ENCODE data around the gene BSG.

BSG gene

DNA sequence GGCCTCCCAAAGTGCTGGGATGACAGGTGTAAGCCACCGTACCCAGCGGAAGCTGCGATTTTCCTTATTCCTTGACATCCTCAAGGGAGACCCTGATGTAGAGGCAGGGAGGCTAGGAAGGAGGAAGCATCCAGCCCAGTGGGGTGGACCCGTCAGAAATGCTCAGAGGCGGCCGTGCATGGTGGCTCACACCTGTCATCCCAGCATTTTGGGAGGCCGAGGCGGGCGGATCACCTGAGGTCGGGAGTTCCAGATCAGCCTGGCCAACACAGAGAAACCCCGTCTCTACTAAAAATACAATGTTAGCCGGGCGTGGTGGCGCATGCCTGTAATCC is 17.0 kb upstream of the BSG start:
- no peak for ATAC-seq

DNA sequence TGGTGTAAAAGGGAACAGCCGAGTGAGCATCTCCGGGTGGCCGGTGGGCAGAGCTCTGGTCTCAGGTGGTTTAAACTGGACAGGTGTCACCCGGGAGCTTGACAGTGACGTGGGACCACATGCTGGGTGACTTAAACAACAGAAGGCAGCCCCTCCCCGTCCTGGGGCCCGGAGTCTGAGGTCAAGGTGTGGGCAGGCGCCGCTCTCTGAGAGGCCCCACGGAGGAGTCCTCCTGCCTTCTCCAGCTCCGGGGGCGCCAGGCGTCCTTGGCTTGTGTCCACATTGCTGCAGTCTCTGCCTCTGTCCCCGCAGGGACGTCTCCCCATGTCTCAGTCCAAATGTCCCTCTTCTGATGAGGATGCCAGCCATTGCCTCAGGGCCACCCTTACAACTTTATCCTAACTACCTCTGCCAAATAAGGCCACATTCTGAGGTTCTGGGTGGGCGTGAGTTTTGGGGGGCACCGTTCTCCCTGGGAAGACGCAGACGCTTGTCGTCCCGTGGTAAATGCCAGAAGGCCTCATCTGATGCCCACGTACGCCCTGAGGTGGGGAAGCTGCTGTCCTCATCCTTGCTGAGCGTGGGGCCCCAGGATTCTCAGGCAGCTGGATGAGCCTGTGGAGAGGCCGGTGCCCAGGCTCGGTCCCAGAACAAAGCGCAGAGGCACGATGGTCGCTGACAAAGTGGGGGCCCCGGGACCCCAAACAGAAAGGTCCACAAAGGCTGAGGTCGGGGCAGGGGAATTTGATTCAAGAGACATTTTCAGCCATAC is 15.6 kb upstream of the BSG start:
- peaks cover 2% of the 10 kb centered on the region for H3K4me1 Mint-ChIP-seq
- H3K36me3 Mint-ChIP-seq = peaks cover 5% of the 10 kb centered on the region
- no peaks in the 10 kb centered on the region for H3K9me3 Mint-ChIP-seq
- ATAC-seq = no peak
- no peak for DNase-seq (ENCODE audit: low spot score in 2 of 2)
- H3K27ac Mint-ChIP-seq = no peak overlapping the region
- H3K4me3 Mint-ChIP-seq = no peak overlapping the region

More for the DNA sequence above, 17.0 kb upstream of the BSG start:
- H3K4me1 Mint-ChIP-seq = peaks cover 9% of the 10 kb centered on the region
- H3K36me3 Mint-ChIP-seq = peaks cover 5% of the 10 kb centered on the region
- H3K27ac Mint-ChIP-seq = no peak overlapping the region
- no peak for DNase-seq (ENCODE audit: low spot score in 2 of 2)
- H3K9me3 Mint-ChIP-seq = no peaks in the 10 kb centered on the region
- H3K4me3 Mint-ChIP-seq = no peak overlapping the region

DNA sequence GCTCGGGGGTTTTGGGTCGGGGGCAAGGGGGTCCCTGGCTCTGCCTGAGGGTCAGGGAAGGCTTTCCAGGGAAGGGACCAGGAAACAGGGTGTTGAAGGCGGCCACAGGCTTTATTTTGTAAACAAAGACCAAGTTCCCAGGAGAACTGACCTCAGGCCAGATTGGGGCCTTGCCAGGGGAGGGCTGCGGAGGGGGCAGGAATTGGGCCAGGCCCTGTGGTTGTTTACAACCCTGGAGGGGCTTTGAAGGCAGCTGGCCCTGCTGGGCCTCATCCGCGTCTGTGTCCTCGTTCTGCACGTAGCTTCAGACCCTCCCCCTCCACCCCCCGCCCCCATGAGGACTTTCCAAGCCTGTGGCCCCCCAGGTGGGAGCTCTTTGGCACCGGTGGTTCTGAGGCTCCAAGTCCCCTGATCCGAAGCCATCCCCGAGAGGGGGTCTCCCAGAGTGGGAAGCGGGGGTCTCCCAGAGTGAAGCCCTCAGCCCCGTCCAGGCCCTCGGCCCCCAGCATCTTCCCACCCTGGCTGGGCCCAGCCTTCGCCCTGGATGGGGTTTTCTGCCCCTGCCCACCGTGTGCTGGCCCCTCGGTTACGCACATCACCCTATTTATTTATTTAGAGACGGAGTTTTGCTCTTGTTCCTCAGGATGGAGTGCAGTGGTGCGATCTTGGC is 13.5 kb upstream of the BSG start:
- Mint-ChIP-seq H3K27ac (no peak overlapping the region), H3K9me3 (no peaks in the 10 kb centered on the region), H3K4me1 (no peaks in the 10 kb centered on the region), H3K36me3 (no peaks in the 10 kb centered on the region), H3K4me3 (no peak overlapping the region)
- ATAC-seq = no peak
- DNase-seq (ENCODE audit: low spot score in 2 of 2) = no peak

DNA sequence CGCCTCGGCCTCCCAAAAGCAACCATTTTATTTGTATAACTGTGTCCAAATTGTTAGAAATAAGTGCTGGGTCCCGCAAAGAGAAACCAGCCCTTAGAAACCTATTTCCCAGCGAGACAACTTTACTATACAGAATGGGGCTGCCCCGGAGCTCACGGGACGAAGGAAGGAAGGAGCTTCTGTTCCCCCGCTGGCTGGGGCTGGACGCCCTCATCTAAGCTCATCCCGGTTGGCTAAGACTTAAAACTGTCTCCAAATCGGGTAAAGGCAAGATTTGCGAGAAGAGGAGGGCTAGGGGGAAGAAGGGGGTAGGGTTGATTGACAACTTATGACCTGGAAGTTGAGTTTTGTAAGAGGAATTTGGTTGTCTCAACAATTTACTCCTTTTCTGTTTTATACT is 12.3 kb upstream of the BSG start:
- Mint-ChIP-seq H3K4me1 (no peaks in the 10 kb centered on the region), H3K27ac (no peak overlapping the region), H3K4me3 (no peak overlapping the region), H3K36me3 (no peaks in the 10 kb centered on the region), H3K9me3 (no peaks in the 10 kb centered on the region)
- DNase-seq (ENCODE audit: low spot score in 2 of 2) (no peak), ATAC-seq (no peak)

DNA sequence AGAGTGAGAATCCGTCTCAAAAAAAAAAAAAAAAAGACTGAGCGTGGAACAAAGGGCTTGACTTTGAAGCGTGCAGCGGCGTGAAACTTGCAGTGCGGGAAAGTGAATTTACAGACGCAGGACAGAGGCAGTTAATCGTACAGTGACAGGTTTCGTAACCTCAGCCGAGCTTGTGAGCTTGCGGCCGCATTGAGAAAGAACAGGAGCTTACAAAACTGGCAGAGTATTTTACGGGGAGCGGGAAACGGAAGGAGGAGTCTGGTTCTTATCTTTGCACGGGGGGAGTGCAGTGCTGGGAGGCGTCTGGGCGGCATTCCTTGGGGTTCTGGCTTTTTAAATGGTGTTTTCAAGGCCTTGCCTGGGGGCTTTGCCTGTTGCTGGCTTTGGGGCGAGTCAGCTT is 6.0 kb upstream of the BSG start:
- H3K4me3 Mint-ChIP-seq = no peak overlapping the region
- no peaks in the 10 kb centered on the region for H3K9me3 Mint-ChIP-seq
- ATAC-seq = no peak
- H3K36me3 Mint-ChIP-seq = peaks cover 21% of the 10 kb centered on the region
- no peak for DNase-seq (ENCODE audit: low spot score in 2 of 2)
- peaks cover 7% of the 10 kb centered on the region for H3K4me1 Mint-ChIP-seq
- H3K27ac Mint-ChIP-seq = no peak overlapping the region

DNA sequence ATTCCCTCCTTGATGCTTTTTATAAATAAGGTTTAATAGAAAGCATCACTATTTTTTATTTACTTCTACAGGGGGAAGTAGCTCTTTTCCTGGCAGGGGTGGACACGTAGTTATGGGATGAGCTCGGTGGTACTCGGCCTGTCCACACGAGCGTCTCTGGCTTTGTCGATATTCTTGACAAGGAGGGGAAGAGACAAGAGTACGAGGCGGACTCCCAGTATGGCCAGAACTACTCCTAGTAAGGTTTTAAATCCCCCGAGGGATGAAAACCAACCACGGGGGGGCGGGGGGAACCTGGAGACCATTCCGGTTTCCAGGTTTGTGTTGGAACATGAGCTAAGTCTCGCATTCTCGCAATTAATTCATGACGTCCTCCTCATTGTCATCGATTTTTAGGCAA is 5.6 kb upstream of the BSG start:
- no peak for DNase-seq (ENCODE audit: low spot score in 2 of 2)
- H3K9me3 Mint-ChIP-seq = no peaks in the 10 kb centered on the region
- no peak overlapping the region for H3K4me3 Mint-ChIP-seq
- H3K27ac Mint-ChIP-seq = no peak overlapping the region
- peaks cover 26% of the 10 kb centered on the region for H3K36me3 Mint-ChIP-seq
- no peak for ATAC-seq
- H3K4me1 Mint-ChIP-seq = peaks cover 10% of the 10 kb centered on the region

DNA sequence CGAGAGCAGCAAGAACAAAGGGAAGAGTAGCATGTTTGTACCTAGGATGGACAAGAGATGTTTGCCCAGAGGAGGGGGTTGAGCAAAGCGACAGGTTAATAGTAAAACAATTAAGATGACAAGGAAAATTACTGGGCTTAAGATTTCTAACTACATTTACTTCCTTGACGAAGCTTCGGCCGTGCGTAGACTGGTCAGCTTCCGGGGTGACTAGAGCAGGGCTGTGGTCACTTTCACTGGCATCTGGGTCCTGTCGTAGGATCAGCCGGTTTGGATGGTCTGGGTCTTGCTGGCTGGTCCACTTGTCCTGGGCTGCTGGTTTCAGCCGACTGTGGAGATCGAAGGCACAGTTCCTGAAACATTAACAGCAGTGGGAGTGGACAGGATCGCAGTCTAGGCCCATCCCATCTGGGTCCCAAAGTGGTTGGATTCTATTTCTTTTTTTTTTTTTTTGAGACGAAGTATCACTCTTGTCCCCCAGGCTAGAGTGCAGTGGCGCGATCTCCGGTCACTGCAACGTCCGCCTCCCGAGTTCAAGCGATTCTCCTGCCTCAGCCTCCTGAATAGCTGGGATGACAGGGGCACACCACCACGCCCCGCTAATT is 5.0 kb upstream of the BSG start:
- Mint-ChIP-seq H3K4me3 (no peak overlapping the region), H3K4me1 (peaks cover 15% of the 10 kb centered on the region), H3K27ac (no peak overlapping the region), H3K9me3 (no peaks in the 10 kb centered on the region), H3K36me3 (peaks cover 31% of the 10 kb centered on the region)
- DNase-seq (ENCODE audit: low spot score in 2 of 2) (no peak), ATAC-seq (no peak)

DNA sequence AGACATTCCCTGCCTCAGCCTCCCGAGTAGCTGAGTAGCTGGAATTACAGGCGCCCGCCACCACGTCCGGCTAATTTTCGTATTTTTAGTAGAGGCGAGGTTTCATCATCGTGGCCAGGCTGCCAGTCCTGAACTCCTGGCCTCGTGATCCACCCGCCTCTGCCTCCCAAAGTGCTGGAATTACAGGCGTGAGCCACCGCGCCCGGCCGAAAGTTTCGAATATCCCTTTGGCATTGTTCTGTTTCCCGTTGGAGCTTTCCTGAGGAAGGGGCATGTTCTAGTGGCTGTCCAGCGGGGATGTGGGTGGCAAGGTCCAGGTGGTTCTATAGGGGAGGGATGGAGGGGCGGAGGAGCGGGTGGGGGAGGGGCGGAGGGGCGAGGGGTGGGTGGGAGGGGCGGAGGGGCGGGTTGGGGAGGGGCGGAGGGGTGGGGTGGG is 2.1 kb upstream of the BSG start:
- Mint-ChIP-seq H3K36me3 (peaks cover 34% of the 10 kb centered on the region), H3K4me3 (peak overlapping the region; percentile 98), H3K9me3 (no peaks in the 10 kb centered on the region), H3K4me1 (peaks cover 31% of the 10 kb centered on the region), H3K27ac (peak overlapping the region; percentile 96)
- DNase-seq (ENCODE audit: low spot score in 2 of 2) (no peak), ATAC-seq (no peak)

DNA sequence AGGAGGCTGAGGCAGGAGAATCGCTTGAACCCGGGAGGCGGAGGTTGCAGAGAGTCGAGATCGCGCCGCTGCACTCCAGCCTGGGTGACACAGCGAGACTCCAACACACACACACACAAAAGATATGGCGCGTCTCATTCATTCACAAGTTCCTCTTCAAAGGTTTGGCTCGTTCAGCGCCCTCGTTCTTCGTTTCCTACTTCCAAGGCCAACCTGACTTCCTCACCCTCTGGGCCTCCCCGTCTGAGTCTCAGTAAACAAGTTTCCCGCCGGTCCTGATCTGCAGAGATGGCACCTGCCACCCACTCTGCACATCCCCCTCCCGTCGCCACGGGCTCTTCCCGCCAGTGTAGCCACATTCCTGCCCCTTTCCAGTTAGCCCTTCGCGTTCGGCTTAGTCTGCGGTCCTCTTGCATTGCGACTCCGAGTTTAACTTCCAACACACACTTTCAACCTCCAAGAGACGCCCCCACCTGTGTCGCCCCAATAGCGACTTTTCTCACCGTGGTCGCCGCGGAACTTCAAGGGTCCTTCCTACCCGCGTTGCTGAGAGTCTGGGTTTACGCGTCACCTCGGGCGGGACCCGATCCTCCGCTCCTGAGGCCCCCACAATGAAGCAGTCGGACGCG is 1.3 kb upstream of the BSG start:
- peaks cover 38% of the 10 kb centered on the region for H3K4me1 Mint-ChIP-seq
- ATAC-seq = peak; percentile 22

DNA sequence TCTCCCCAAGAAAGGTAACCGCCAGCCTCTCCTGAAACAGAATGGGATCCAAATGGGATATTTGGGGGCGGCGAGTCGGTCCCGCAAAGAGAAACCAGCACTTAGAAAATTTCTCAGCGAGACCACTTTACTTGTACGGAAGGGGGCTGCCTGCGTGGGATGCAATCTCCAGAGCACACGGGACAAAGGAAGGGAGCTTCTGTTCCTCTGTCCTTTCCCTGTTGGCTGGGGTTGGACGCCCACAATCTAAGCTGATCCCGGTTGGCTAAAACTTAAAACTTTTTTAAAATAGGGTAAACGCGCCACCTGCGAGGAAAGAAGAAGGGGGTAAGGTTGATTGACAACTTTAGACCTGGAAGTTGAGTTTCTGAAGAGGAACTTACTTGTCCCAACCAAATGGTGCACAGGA is 826 bp upstream of the BSG start:
- no peaks in the 10 kb centered on the region for H3K9me3 Mint-ChIP-seq
- ATAC-seq (no peak), DNase-seq (ENCODE audit: low spot score in 2 of 2) (no peak)
- peak overlapping the region; percentile 98 for H3K4me3 Mint-ChIP-seq
- H3K36me3 Mint-ChIP-seq = peaks cover 34% of the 10 kb centered on the region
- H3K4me1 Mint-ChIP-seq = peaks cover 43% of the 10 kb centered on the region
- H3K27ac Mint-ChIP-seq = peak overlapping the region; percentile 96

More for the DNA sequence above, 1.3 kb upstream of the BSG start:
- Mint-ChIP-seq H3K4me3 (peak overlapping the region; percentile 98), H3K9me3 (no peaks in the 10 kb centered on the region), H3K36me3 (peaks cover 34% of the 10 kb centered on the region), H3K27ac (peak overlapping the region; percentile 96)
- DNase-seq (ENCODE audit: low spot score in 2 of 2) = peak; percentile 36 to 82

DNA sequence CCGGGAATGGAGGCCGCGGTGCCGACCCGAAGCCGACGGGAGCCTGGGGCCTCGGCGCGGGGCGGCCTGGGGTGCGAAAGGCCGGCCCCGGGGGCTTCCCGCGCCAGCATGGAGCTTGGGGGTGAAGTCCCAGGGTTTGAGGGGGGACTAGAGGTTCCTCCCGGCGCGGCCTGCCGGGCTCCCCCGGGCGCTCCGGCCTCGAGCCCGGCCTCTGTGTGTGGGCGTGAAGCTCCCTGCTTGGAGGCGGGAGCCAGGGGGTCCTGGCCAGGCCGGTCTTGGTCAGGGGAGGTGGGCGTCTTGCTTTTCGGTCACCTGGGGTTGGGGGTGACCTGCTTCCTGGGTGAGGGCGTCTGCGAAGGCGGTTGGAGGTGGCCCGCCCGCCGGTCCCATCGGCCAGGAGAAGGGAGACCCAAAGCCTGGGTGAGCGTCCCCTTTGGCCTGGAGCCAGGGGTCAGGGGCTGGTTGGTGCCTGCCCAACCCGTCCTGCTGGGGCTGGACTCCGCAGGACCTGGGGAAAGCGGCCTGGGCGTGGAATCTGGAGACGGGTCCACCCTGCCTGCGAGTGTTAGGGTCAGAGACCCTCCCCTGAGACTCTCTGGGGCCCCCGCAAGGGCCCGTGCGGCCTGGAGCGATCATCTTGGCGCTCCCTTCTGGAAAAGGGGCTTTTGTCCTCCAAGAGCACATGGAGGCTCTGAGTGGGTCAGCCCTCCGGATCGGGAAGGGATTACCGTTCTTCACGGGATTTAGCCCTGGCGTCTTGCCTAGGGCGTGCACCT is 535 bp downstream of the BSG start:
- no peaks in the 10 kb centered on the region for H3K9me3 Mint-ChIP-seq
- peak overlapping the region; percentile 96 for H3K27ac Mint-ChIP-seq
- peaks cover 48% of the 10 kb centered on the region for H3K4me1 Mint-ChIP-seq
- H3K4me3 Mint-ChIP-seq = peak overlapping the region; percentile 98
- ATAC-seq (no peak), DNase-seq (ENCODE audit: low spot score in 2 of 2) (peak in 1 of 2 donors; percentile 71)
- H3K36me3 Mint-ChIP-seq = peaks cover 29% of the 10 kb centered on the region

DNA sequence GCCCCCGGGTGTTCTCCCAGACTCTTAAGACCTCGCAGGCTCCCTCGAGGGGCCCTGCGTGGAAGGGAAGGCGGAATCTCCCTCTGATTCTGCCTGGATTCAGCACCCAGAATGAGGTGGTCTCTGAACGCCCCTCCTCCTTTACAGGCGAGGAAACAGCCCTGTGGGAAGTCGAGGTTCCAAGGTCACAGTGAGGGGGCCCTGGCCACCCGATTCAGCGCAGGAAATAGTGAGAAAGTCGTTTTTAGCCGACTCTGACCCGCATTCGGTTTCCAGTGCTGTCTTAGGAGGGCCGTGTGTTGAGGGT is 1.1 kb downstream of the BSG start:
- Mint-ChIP-seq H3K4me3 (peak overlapping the region; percentile 98), H3K4me1 (peaks cover 48% of the 10 kb centered on the region), H3K27ac (peak overlapping the region; percentile 96), H3K36me3 (peaks cover 29% of the 10 kb centered on the region), H3K9me3 (no peaks in the 10 kb centered on the region)
- DNase-seq (ENCODE audit: low spot score in 2 of 2) (no peak), ATAC-seq (no peak)

DNA sequence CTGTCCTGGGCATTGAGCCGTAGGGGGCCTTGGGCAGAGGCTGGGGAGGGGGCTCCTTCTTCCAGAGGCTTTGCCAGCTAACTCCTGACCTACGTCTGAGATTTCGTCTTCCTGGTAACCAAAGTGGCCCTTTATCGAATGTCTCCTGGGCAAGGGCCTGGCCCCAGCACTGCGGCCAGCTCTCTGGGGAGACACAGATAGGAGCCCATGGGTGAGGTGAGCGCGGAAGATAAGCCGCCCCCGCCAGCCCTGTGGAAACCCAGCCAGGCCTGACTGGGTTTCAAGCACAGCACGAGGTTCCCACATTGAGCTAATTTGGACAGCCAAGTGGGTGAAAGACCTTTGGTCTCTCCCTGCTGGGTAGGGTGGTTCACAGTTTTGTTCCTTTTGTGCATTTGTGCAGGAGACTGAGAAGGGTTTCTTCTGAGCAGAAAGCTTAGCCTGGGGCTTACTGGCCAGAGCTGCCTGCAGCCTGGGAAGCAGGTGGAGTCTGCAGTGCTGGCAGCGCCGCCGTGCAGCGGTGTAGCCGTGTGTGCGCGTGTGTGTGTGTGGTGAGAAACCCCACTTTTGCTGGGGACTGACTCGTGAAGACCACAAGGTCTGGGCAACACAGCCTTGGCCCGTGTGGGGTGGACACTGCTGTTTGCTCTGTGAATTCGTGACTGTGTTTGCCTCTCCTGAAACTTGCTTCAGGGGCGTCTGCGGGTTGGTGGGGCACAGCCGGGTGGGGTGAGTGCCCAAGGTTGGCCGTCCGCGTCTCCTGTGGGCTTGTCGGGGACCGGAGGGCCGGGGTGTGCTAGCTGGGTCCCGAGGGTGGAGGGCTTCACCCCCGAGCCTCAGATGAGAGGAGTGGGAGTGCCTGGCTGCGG is 2.5 kb downstream of the BSG start:
- Mint-ChIP-seq H3K36me3 (peaks cover 28% of the 10 kb centered on the region), H3K9me3 (no peaks in the 10 kb centered on the region), H3K4me1 (peaks cover 48% of the 10 kb centered on the region), H3K27ac (peak overlapping the region; percentile 40), H3K4me3 (peak overlapping the region; percentile 98)
- no peak for DNase-seq (ENCODE audit: low spot score in 2 of 2)
- no peak for ATAC-seq

Measured in stimulated activated effector memory CD8-positive, alpha-beta T cell treated with anti-CD3 and anti-CD28 coated beads, Interleukin-12 subunit alpha, Interleukin-12 subunit beta, amount 100 ng/mL, for 72 hours (primary cell).